PC-3 (cell line): ENCODE measurements around the gene DPF3. TPM values are rescaled to one million over a fixed set of nuclear protein-coding genes. Genes with fewer than 3 reads are reported as not detected.

Experiments
- ATAC-seq: fragments of 200-7000 bp; cut with Tn5 transposase; 2 replicates; pipeline ENCODE4 v1.9.1; 2020; ENCODE audit warnings: mild to moderate bottlenecking, moderate library complexity
- BruUV-seq: library from RNA; stranded (reverse); fragments of 400-500 nt; replicated peaks from 2 replicates; lab custom pipeline; 2021; lab: Mats Ljungman, UMichigan
- CTCF ChIA-PET: fragments of 300-600 bp; sonication (Branson Sonifier 250); formaldehyde crosslinking; loops from one replicate; lab custom pipeline; 2022; ENCODE audit warnings: antibody characterized with exemption; lab: Charles Lee
- POLR2A ChIA-PET: fragments of 300-600 bp; sonication (Branson Sonifier 250); formaldehyde crosslinking; loops from one replicate; lab custom pipeline; 2022; ENCODE audit warnings: antibody characterized with exemption; ENCODE audit not compliant: unreplicated experiment; lab: Charles Lee
- DNase-seq: peaks from one replicate; pipeline ENCODE4 v3.0.0-alpha.2; 2015
- H2AFZ ChIP-seq: fragments of 300-600 bp; sonication (generic); 2 replicates; pipeline ENCODE4 v1.6.0; 2016; ENCODE audit warnings: antibody characterized with exemption, low read length
- H3F3A ChIP-seq: fragments of 300-600 bp; sonication (generic); one replicate; pipeline ENCODE4 v1.6.0; 2017; ENCODE audit warnings: antibody characterized with exemption, low read length, control low read depth, mild to moderate bottlenecking; ENCODE audit not compliant: unreplicated experiment
- H3K27ac ChIP-seq: fragments of 300-600 bp; sonication (generic); 2 replicates; pipeline ENCODE4 v1.5.1; 2016; ENCODE audit warnings: mild to moderate bottlenecking, low read length
- H3K27me3 ChIP-seq: fragments of 300-600 bp; sonication (generic); 2 replicates; pipeline ENCODE4 v1.6.1; 2016; ENCODE audit warnings: low read length, mixed read lengths
- H3K36me3 ChIP-seq: fragments of 300-600 bp; sonication (generic); 2 replicates; pipeline ENCODE4 v1.6.1; 2016; ENCODE audit warnings: low read depth, mixed run types, low read length, mixed read lengths
- H3K4me1 ChIP-seq: fragments of 300-600 bp; sonication (generic); 2 replicates; pipeline ENCODE4 v1.5.1; 2016; ENCODE audit warnings: low read length; ENCODE audit not compliant: insufficient read depth
- H3K4me2 ChIP-seq: fragments of 300-600 bp; sonication (generic); 2 replicates; pipeline ENCODE4 v1.6.0; 2016; ENCODE audit warnings: low read length
- H3K4me3 ChIP-seq: fragments of 300-600 bp; sonication (generic); 2 replicates; pipeline ENCODE4 v1.5.1; 2016; ENCODE audit warnings: mild to moderate bottlenecking, low read length, mixed read lengths
- H3K79me2 ChIP-seq: fragments of 300-600 bp; sonication (generic); 2 replicates; pipeline ENCODE4 v1.6.1; 2017; ENCODE audit warnings: low read length, mixed read lengths
- H3K9ac ChIP-seq: fragments of 300-600 bp; sonication (generic); 2 replicates; pipeline ENCODE4 v1.6.0; 2016; ENCODE audit warnings: mild to moderate bottlenecking, low read length
- H3K9me2 ChIP-seq: fragments of 300-600 bp; sonication (generic); replicated peaks from 2 replicates; pipeline ENCODE4 v1.6.1; 2016; ENCODE audit warnings: mixed run types, low read length, mixed read lengths
- H3K9me3 ChIP-seq: fragments of 300-600 bp; sonication (generic); 2 replicates; pipeline ENCODE4 v1.6.1; 2016; ENCODE audit warnings: low read length, mixed read lengths
- H4K20me1 ChIP-seq: fragments of 300-600 bp; sonication (generic); 2 replicates; pipeline ENCODE4 v1.6.1; 2016; ENCODE audit warnings: low read length, mixed read lengths
- EZH2 ChIP-seq: fragments of 300-600 bp; sonication (generic); IDR thresholded peaks from one replicate; pipeline ENCODE4 v1.6.1; 2017; ENCODE audit warnings: antibody characterized with exemption, mild to moderate bottlenecking, low read length; ENCODE audit not compliant: unreplicated experiment
- EZH2phosphoT487 ChIP-seq: fragments of 300-600 bp; sonication (generic); IDR thresholded peaks from 2 replicates; pipeline ENCODE4 v1.6.1; 2018; ENCODE audit warnings: mild to moderate bottlenecking, antibody characterized with exemption, low read length, borderline replicate concordance
- intact Hi-C: fragments of 100-400 bp; cut with micrococcal nuclease; formaldehyde crosslinking; loops from 2 replicates; pipeline ENCODE4 v1.9.0; 2023
- total RNA-seq: library from RNA; depleted of rRNA; stranded (reverse); fragments of >200 nt; gene quantifications from 2 replicates; pipeline ENCODE4 v1.2.3, GENCODE V29; 2014
- TF ChIP-seq, protein P1 (sequence below): fragments of 300-600 bp; sonication (generic); conservative IDR thresholded peaks from 2 replicates; pipeline ENCODE4 v1.5.1; 2017; ENCODE audit warnings: antibody characterized with exemption, low read depth, mild to moderate bottlenecking, low read length

The DPF3 gene
- total RNA-seq, 1 experiment from 2014 or later, result 16.6 TPM

DNA sequence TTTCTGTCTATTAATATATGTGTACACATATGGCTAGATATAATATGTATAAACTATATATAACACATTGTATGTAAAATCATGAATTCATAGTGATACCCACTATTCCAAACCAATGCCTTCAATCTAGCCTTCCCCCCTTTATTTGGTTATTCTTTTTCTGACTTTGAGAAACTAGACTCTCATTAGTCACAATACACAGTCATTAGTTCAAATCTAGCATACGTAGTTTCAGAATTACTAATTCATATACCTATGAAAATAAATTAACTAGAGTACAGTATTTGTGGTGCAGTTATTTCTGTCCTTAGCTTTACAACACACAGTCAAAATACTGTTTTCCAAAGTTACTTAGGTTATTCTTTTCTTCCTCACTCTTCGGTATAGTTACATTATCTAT is 268.2 kb downstream of the DPF3 start:
- ChIA-PET CTCF (no interaction called here), POLR2A (no interaction called here)
- Histone ChIP-seq H2AFZ (no peak overlapping the region), H4K20me1 (no peaks in the 10 kb centered on the region), H3K4me1 (no peaks in the 10 kb centered on the region), H3K9me3 (0 out of 2 replicates have a peak, but pooled peaks cover 5% of the 10 kb centered on the region), H3K27ac (no peak overlapping the region), H3K9ac (no peak overlapping the region), H3K4me2 (no peak overlapping the region), H3K9me2 (no peaks in the 10 kb centered on the region), H3K4me3 (no peak overlapping the region), H3K27me3 (no peaks in the 10 kb centered on the region), H3K36me3 (no peaks in the 10 kb centered on the region), H3F3A (no peaks in the 10 kb centered on the region), H3K79me2 (no peaks in the 10 kb centered on the region)
- no peak for ATAC-seq
- intact Hi-C loops, result no loop called here
- TF ChIP-seq EZH2phosphoT487 (no peak), EZH2 (no peak)
- TF ChIP-seq, protein P1, sequence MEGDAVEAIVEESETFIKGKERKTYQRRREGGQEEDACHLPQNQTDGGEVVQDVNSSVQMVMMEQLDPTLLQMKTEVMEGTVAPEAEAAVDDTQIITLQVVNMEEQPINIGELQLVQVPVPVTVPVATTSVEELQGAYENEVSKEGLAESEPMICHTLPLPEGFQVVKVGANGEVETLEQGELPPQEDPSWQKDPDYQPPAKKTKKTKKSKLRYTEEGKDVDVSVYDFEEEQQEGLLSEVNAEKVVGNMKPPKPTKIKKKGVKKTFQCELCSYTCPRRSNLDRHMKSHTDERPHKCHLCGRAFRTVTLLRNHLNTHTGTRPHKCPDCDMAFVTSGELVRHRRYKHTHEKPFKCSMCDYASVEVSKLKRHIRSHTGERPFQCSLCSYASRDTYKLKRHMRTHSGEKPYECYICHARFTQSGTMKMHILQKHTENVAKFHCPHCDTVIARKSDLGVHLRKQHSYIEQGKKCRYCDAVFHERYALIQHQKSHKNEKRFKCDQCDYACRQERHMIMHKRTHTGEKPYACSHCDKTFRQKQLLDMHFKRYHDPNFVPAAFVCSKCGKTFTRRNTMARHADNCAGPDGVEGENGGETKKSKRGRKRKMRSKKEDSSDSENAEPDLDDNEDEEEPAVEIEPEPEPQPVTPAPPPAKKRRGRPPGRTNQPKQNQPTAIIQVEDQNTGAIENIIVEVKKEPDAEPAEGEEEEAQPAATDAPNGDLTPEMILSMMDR, result no peak
- DNase-seq, result no peak
- BruUV-seq, result no TSS peak

GRCh38 chr14:72621387-72622065 is 272.4 kb downstream of the DPF3 start:
- intact Hi-C loops, result no loop called here
- Histone ChIP-seq H3K36me3 (no peaks in the 10 kb centered on the region), H3K27me3 (no peaks in the 10 kb centered on the region), H3F3A (no peaks in the 10 kb centered on the region), H4K20me1 (no peaks in the 10 kb centered on the region), H3K9ac (no peak overlapping the region), H3K4me2 (no peak overlapping the region), H3K27ac (no peak overlapping the region), H3K4me1 (peaks cover 7% of the 10 kb centered on the region; the same call in 1 of the 2 replicates), H3K4me3 (no peak overlapping the region), H3K9me2 (no peaks in the 10 kb centered on the region), H2AFZ (no peak overlapping the region), H3K9me3 (0 out of 2 replicates have a peak, but pooled peaks cover 5% of the 10 kb centered on the region), H3K79me2 (no peaks in the 10 kb centered on the region)
- BruUV-seq, result no TSS peak
- DNase-seq, result no peak
- ChIA-PET POLR2A (no interaction called here), CTCF (no interaction called here)
- ATAC-seq, result no peak
- no peak for TF ChIP-seq EZH2phosphoT487

- Histone ChIP-seq H3K4me3 (no peak overlapping the region), H3F3A (no peaks in the 10 kb centered on the region), H2AFZ (no peak overlapping the region), H3K27me3 (no peaks in the 10 kb centered on the region), H3K9me2 (no peaks in the 10 kb centered on the region), H3K27ac (no peak overlapping the region), H3K4me2 (no peak overlapping the region), H4K20me1 (no peaks in the 10 kb centered on the region), H3K9me3 (0 out of 2 replicates have a peak, but pooled peaks cover 5% of the 10 kb centered on the region), H3K79me2 (no peaks in the 10 kb centered on the region), H3K36me3 (no peaks in the 10 kb centered on the region), H3K9ac (no peak overlapping the region), H3K4me1 (peaks cover 19% of the 10 kb centered on the region)
- no peak for TF ChIP-seq EZH2phosphoT487
- TF ChIP-seq, protein P1, result no peak
- no peak for TF ChIP-seq EZH2
- intact Hi-C loops, result no loop called here
- ATAC-seq, result no peak
- CTCF ChIA-PET, result no interaction called here
- POLR2A ChIA-PET, result no interaction called here
- no peak for DNase-seq
- BruUV-seq, result no TSS peak
Observed at GRCh38 chr14:72619881-72620280, 274.0 kb downstream of the DPF3 start.
